HEK293T (cell line): Measurements from ENCODE around the gene UNC45A.

Source experiments
- CTBP1 ChIP-seq: fragments of 450-650 bp; IDR thresholded peaks from 2 replicates; pipeline ENCODE4 v1.6.1; 2016; ENCODE audit warnings: borderline replicate concordance
- FOXA1 ChIP-seq: fragments of 450-650 bp; IDR thresholded peaks from 2 replicates; pipeline ENCODE4 v1.6.1; 2016; ENCODE audit warnings: mild to moderate bottlenecking
- FOXK2 ChIP-seq: fragments of 450-650 bp; IDR thresholded peaks from 2 replicates; pipeline ENCODE4 v1.6.1; 2016; ENCODE audit warnings: mild to moderate bottlenecking
- NFRKB ChIP-seq: fragments of 450-650 bp; IDR thresholded peaks from 2 replicates; pipeline ENCODE4 v1.6.1; 2016; ENCODE audit warnings: mild to moderate bottlenecking, moderate library complexity
- SP1 ChIP-seq: fragments of 450-650 bp; IDR thresholded peaks from 2 replicates; pipeline ENCODE4 v1.6.1; 2017

DNA sequence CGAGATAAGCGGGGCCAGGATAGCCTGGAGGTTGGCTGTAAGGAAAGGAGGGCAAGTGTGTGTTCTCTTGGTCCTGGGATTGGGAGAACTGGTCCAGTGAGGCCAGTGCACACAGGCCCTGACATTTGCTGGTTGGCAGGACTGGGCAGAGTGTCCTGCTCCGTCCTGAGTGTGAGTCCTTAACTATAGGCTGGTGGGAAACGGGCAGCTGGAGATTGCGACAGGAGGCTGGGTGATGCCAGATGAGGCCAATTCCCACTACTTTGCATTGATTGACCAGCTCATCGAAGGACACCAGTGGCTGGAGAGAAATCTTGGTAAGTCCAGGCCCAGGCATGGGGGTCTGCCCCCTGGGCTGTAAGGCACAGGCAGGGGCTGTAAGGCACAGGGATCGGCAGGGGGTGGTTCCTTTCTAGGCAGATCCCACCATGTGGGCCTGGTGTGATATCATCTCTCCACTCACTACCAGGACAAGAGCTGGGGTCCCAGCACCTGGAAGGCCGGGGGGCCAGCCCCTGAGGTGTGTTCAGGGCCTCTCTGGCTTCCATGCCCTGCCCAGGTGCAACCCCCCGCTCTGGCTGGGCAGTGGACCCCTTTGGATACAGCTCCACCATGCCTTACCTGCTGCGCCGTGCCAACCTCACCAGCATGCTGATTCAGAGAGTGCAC lies 28.8 kb upstream of the UNC45A start:
- no peak for TF ChIP-seq FOXA1
- TF ChIP-seq FOXK2, result no peak
- TF ChIP-seq SP1, result no peak
- no peak for TF ChIP-seq NFRKB
- TF ChIP-seq CTBP1, result no peak
